DOHH2 (cell line): ENCODE results near the gene SMPD4.
"Not testable (repeated sequence)": the region's sequence is repeated elsewhere in the genome, so short reads cannot be mapped to it uniquely, and the experiment has no call there.

Experiments
- H3F3A ChIP-seq: fragments of 200-600 bp; sonication (generic), shearing (Covaris generic); 2 replicates; pipeline ENCODE4 v1.6.0; 2016; ENCODE audit warnings: antibody characterized with exemption, mild to moderate bottlenecking; ENCODE audit not compliant: control insufficient read depth, insufficient read depth
- H3K27ac ChIP-seq: fragments of 200-600 bp; sonication (generic); 2 replicates; pipeline ENCODE4 v1.5.1; 2014; ENCODE audit warnings: low read depth, mild to moderate bottlenecking, low read length, moderate library complexity
- H3K27me3 ChIP-seq: fragments of 200-600 bp; sonication (generic); 2 replicates; pipeline ENCODE4 v1.6.1; 2014; ENCODE audit warnings: mild to moderate bottlenecking, low read length, mixed read lengths; ENCODE audit not compliant: control insufficient read depth
- H3K36me3 ChIP-seq: fragments of 200-600 bp; sonication (generic); 2 replicates; pipeline ENCODE4 v1.6.1; 2014; ENCODE audit warnings: mild to moderate bottlenecking, low read length, moderate library complexity, mixed read lengths; ENCODE audit not compliant: control insufficient read depth
- H3K4me1 ChIP-seq: fragments of 200-600 bp; sonication (generic); 2 replicates; pipeline ENCODE4 v1.6.1; 2014; ENCODE audit warnings: mild to moderate bottlenecking, low read length, mixed read lengths; ENCODE audit not compliant: control insufficient read depth
- H3K4me2 ChIP-seq: fragments of 200-600 bp; sonication (generic); 2 replicates; pipeline ENCODE4 v1.6.0; 2014; ENCODE audit warnings: mild to moderate bottlenecking, low read length, moderate library complexity
- H3K4me3 ChIP-seq: fragments of 200-600 bp; sonication (generic); 2 replicates; pipeline ENCODE4 v1.5.1; 2014; ENCODE audit warnings: mild to moderate bottlenecking, low read length, mixed read lengths
- H3K79me2 ChIP-seq: fragments of 200-600 bp; sonication (generic); 2 replicates; pipeline ENCODE4 v1.6.1; 2014; ENCODE audit warnings: mild to moderate bottlenecking, low read length, mixed read lengths; ENCODE audit not compliant: control insufficient read depth
- H3K9me2 ChIP-seq: fragments of 200-600 bp; sonication (generic); replicated peaks from 2 replicates; pipeline ENCODE4 v1.6.1; 2014; ENCODE audit warnings: mild to moderate bottlenecking, low read length, mixed read lengths; ENCODE audit not compliant: control insufficient read depth
- H3K9me3 ChIP-seq: fragments of 200-600 bp; sonication (generic); 2 replicates; pipeline ENCODE4 v1.6.1; 2014; ENCODE audit warnings: antibody characterized with exemption, low read length, mixed read lengths; ENCODE audit not compliant: control insufficient read depth, insufficient read depth
- H4K20me1 ChIP-seq: fragments of 200-600 bp; sonication (generic); 2 replicates; pipeline ENCODE4 v1.6.0; 2014; ENCODE audit warnings: low read depth, mild to moderate bottlenecking, antibody characterized with exemption, low read length, moderate library complexity; ENCODE audit not compliant: control insufficient read depth, insufficient read depth
- EZH2phosphoT487 ChIP-seq: fragments of 200-600 bp; sonication (generic); IDR thresholded peaks from 2 replicates; pipeline ENCODE4 v1.6.1; 2017; ENCODE audit warnings: borderline replicate concordance, mild to moderate bottlenecking, antibody characterized with exemption, low read length, moderate library complexity, mixed read lengths
- TF ChIP-seq, protein P1 (sequence below): fragments of 200-600 bp; sonication (generic); IDR thresholded peaks from one replicate; pipeline ENCODE4 v1.5.1; 2014; ENCODE audit warnings: antibody characterized with exemption, mild to moderate bottlenecking, low read depth, low read length; ENCODE audit not compliant: poor library complexity, severe bottlenecking

SMPD4 gene

DNA sequence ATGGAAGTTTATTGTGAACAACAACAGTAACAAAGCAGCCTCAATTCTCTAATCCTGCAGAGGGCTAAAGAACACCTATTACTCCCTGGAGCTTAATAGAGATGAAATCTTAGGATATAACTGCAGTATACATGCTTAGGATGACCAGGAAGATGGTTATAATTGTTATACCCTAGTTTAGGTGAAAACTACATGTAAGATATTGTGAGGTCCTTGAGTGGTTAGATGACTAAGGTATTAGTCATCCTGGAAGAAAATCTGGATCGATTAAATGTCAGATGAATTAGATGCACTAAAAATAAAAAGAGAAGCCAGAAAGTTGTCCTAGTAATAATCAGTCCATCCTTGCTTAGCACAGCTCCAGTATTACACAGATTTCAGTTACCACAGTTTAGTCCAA, 39.1 kb upstream of the SMPD4 start:
- H3F3A ChIP-seq, H3K79me2 ChIP-seq, H3K4me3 ChIP-seq, H3K9me2 ChIP-seq, H4K20me1 ChIP-seq, H3K4me1 ChIP-seq, H3K27me3 ChIP-seq, H3K27ac ChIP-seq, H3K36me3 ChIP-seq, H3K9me3 ChIP-seq, H3K4me2 ChIP-seq: not testable (repeated sequence)

DNA sequence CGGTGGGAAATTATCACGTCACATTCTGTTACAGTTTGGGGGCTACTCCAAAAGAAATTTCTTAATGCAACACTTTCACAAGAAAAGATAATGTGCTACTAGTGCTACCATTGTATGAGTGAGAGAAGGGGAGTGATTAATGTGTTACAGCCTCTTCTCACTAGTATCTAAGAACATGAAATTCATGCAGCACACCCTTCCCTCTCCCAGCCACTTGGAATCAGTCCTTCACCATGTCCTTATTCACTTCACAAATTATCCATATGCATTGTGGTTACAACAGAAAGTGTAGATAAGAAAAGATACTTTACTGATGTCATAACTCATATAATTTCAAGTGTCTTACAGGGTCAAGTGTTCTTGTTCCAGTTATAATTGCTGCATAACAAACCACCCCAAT, 37.7 kb upstream of the SMPD4 start:
- H3K79me2 ChIP-seq, H4K20me1 ChIP-seq, H3K4me1 ChIP-seq, H3K27me3 ChIP-seq, H3K9me2 ChIP-seq, H3K9me3 ChIP-seq, H3K36me3 ChIP-seq, H3F3A ChIP-seq, H3K27ac ChIP-seq, H3K4me2 ChIP-seq, H3K4me3 ChIP-seq: not testable (repeated sequence)

DNA sequence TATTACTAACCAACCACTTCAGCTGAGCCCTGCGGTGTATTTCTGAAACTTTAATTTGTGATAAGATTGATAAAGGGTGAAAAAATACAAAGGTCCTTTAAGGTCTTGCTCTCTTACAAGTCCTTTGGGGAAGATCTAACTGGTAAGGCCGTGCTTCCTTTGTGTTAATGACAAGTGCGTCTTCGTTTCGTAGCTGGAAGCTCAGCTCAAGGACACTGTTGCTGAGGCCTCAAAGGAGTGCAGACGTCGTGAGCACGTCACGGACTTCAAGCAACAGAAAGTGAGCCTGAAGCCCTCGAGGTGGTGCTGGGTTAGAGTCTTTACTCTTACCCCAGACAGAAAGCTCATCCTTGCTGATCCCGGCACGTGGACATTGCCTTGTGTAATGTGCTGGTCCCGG, 25.6 kb upstream of the SMPD4 start:
- not testable (repeated sequence) for H3K27ac ChIP-seq, H3K4me2 ChIP-seq, H3K79me2 ChIP-seq, H3K27me3 ChIP-seq, H3F3A ChIP-seq, H3K9me2 ChIP-seq, H3K4me1 ChIP-seq, H3K36me3 ChIP-seq, H4K20me1 ChIP-seq, H3K4me3 ChIP-seq, H3K9me3 ChIP-seq

DNA sequence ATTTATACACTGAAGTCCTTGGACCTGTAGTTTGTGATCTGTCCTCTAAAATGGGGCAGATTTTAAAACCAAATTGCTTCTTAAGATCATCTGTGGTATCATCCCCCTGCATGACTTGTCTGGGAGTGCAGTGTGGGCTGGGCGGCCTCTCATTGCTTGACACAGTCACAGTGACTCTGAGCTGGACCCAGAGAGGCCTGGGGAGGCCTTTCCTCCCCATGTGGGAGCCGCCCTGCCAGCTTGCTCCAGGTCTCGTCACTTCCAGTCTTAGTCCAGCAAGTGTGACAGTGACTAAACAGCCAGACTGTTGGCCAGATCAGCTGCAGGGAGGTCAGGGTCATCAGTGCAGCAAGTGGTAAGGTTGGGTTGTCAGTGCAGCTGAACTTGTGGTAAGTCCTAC, 21.7 kb upstream of the SMPD4 start:
- H3F3A ChIP-seq, H3K79me2 ChIP-seq, H3K4me2 ChIP-seq, H3K27me3 ChIP-seq, H4K20me1 ChIP-seq, H3K27ac ChIP-seq, H3K9me2 ChIP-seq, H3K36me3 ChIP-seq, H3K4me3 ChIP-seq, H3K9me3 ChIP-seq, H3K4me1 ChIP-seq: not testable (repeated sequence)

DNA sequence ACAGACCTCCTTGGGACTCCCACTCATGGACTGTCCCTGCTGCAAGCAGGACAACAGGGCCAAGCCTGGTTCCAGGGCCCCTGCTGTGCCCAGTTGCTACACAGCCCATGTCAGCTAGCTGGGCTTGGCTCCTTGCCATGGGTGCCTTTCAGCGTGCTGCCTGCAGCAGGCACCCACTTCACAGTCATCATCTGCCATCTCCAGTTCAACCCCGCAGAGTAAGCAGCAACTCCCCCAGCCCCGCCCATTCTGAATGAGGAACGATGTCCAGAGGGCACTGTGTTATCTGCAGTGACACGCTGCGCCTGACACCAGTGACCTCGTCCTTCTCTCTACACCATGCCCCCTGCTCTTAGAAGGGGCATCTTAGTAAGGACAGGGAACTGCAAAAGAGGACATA, 21.1 kb upstream of the SMPD4 start:
- H3K4me2 ChIP-seq, H3K9me2 ChIP-seq, H3K79me2 ChIP-seq, H3K27ac ChIP-seq, H3K27me3 ChIP-seq, H3K36me3 ChIP-seq, H4K20me1 ChIP-seq, H3F3A ChIP-seq, H3K9me3 ChIP-seq, H3K4me1 ChIP-seq, H3K4me3 ChIP-seq: not testable (repeated sequence)

DNA sequence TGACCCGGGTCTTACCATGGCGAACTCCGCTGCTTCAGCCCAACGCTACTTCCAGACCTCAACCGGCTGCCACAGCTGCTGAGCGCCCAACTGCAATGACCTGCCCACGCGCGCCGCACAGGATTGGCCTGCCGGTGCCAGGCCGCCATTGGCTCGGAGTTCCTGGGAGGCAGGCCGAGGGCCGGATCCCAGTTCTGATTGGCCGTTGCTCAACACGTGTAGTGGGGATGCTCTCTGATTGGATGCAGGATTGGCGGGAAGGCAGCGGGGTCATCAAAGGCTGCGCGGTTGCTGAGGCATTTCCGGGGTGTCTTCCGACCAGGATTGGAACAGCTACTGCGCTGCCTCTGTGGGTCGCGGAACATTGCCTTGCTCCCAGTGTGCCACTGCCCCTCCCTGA, 16.9 kb upstream of the SMPD4 start, which contains the start of gene TUBA3E:
TUBA3E (minus strand) TSS at position 97 of the 400 bp plus-strand sequence; CDS start at position 18, 79 bp downstream.
- Histone ChIP-seq H3K4me1 (no peaks in the 10 kb centered on the region), H3K9me3 (no peaks in the 10 kb centered on the region), H3K79me2 (no peaks in the 10 kb centered on the region), H3K27ac (no peak within 1 kb of the TSS), H4K20me1 (no peaks in the 10 kb centered on the region), H3K4me2 (no peak within 1 kb of the TSS), H3F3A (no peaks in the 10 kb centered on the region), H3K4me3 (no peak within 1 kb of the TSS), H3K36me3 (no peaks in the 10 kb centered on the region), H3K9me2 (no peaks in the 10 kb centered on the region), H3K27me3 (no peaks in the 10 kb centered on the region)
- TF ChIP-seq, protein P1, sequence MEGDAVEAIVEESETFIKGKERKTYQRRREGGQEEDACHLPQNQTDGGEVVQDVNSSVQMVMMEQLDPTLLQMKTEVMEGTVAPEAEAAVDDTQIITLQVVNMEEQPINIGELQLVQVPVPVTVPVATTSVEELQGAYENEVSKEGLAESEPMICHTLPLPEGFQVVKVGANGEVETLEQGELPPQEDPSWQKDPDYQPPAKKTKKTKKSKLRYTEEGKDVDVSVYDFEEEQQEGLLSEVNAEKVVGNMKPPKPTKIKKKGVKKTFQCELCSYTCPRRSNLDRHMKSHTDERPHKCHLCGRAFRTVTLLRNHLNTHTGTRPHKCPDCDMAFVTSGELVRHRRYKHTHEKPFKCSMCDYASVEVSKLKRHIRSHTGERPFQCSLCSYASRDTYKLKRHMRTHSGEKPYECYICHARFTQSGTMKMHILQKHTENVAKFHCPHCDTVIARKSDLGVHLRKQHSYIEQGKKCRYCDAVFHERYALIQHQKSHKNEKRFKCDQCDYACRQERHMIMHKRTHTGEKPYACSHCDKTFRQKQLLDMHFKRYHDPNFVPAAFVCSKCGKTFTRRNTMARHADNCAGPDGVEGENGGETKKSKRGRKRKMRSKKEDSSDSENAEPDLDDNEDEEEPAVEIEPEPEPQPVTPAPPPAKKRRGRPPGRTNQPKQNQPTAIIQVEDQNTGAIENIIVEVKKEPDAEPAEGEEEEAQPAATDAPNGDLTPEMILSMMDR = no peak
- no peak for TF ChIP-seq EZH2phosphoT487

DNA sequence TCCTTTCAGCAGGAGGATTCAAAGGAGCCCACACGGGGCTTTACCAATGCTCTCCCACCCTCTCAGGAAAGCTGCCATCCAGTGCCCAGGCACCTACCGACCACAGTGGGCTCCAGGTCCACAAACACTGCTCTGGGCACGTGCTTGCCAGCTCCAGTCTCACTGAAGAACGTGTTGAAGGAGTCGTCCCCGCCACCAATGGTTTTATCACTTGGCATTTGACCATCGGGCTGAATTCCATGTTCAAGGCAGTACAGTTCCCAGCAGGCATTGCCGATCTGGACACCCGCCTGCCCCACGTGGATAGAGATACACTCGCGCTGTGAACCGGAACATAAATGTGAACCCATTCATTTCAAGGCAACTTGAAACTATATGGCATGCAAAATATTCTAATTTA, 14.7 kb upstream of the SMPD4 start:
- H3K9me2 ChIP-seq, H3F3A ChIP-seq, H3K4me3 ChIP-seq, H4K20me1 ChIP-seq, H3K4me1 ChIP-seq, H3K36me3 ChIP-seq, H3K9me3 ChIP-seq, H3K27me3 ChIP-seq, H3K27ac ChIP-seq, H3K4me2 ChIP-seq, H3K79me2 ChIP-seq: not testable (repeated sequence)
